Stimulated activated CD4-positive, alpha-beta T cell treated with anti-CD3 and anti-CD28 coated beads, Interleukin-4, amount 100 ng/mL, for 48 hours (primary cell): ENCODE measurements around the gene GRHL3.

Source experiments
- DNase-seq, 2 donors: peaks; one replicate each; pipeline ENCODE4 v3.0.0-alpha.2; 2020; ENCODE audit warnings: low read depth in 2 of 2

Gene GRHL3

GRCh38 chr1:24317956-24318614 is 1.1 kb upstream of the GRHL3 start:
- no peak for DNase-seq

- no peak for DNase-seq
Measured at GRCh38 chr1:24318615-24319311, 394 bp upstream of the GRHL3 start.

DNA sequence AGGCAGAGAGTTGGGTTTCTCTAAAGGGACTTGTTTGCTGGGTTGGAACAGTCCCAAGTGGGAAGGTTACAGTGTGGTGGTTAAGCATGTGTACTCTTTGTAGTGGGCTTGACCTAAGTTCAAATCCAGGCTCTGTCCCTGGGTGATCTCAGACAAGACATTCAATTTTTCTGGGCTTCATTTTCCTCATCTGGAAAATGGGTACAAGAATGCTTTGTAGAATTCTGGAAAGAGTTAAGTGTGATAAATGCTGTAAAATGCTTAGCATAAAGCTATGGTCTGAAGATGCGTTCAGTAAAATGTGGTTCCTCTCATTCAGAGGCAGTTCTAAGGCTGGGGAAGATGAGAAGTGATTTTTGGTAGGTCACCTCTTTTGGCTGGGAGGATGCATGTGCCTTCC is 805 bp downstream of the GRHL3 start:
- no peak for DNase-seq

DNA sequence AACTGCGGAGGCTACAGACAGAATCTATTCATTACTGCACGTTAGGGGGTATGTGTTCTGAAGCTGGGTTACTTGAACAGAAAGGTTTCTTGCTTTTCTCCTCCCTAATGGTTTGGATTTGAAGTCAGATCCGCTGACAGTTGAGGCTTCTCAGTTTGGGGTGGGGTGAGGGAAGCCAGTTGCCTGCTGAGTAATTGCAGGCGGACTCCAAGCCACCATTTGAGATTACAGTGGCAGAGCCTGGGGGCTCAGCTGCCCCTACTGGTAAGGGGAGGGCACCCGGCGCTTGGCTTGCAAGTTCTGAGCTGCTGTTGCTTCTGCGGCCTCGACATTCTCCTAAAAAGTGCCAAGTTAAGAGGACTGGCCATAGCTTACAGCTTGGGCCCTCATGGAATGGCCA is 2.0 kb downstream of the GRHL3 start:
- no peak for DNase-seq

- peak; percentile 68 to 74 for DNase-seq
Measured at GRCh38 chr1:24321697-24322469, 2.7 kb downstream of the GRHL3 start.

- no peak for DNase-seq
Measured at GRCh38 chr1:24322470-24323177, 3.5 kb downstream of the GRHL3 start.

DNA sequence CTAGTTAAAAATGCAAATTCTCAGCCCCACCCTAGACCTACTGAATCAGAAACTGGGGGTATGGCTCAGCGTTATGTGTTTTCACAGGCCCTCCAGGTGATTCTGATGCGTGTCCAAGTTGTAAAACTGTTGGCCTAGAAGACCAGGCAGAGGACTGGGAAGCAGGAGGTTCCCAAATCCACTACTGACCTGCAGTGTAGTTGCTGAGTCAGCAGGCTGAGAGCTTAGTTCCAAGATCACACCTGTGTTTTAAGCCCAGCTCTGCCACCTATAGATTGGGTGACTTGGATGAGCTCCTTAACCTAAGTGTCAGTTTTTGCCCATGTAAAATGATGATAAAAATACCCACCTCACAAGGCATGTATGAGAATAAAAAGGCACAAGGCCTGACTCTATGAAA is 4.1 kb downstream of the GRHL3 start:
- DNase-seq, result no peak

DNA sequence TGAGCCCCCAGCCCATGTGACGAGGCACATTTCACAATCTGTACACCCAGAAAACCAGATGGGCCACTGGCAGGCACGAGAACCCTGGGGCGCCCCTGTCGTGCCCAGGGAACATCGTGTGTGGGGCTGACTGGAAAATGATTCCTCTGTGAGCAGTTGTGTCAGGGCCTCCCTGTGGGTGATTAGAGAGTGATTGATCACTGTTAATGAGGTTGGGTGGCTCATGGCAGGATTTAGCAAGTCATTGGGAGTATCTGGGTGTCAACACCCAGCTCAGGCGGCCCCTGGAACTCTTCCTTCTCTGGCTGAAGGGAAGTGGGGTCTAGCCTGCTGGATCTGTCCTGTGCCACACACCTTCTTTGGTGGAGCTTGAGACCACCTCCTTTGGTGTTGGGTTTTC is 5.7 kb downstream of the GRHL3 start:
- no peak for DNase-seq

DNA sequence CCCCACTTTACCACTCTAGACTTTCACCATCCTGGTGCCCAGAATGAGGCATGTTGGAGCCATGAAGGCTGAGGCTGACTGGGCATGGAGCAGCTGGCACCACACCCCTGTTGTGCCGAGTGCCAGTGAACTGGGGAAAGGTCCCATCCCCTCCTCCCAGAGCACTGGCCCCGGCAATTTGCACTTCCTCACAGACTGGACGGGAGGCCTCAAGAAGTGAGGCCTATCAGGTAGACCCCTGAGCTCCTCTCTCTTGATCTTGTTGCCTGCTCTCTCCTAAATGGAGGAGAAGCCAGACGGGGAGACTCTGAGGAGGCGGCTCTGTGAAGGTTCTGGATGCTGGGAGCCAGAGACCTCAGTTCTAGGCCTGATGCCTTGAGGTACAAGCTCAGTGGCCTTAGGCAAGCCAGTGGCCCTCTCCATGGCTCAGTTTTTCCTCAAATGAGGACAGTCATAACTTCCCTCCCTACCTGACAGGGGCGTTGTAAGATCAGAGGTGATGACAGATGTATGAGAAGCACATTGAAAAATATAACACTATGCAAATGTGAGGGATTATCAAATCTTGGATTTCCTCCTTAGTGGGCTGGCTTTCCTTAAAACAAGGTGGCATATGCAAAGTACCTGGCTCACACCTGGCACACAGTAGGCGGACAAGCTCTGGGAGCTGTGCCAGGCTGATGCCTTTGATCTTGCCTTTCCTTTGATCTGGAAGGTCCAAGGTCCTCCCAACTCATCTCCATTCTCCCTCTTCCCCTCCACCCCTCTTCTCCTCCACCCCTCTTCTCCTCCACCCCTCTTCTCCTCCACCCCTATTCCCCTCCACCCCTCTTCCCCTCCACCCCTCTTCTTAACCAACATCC is 6.7 kb downstream of the GRHL3 start:
- no peak for DNase-seq

DNA sequence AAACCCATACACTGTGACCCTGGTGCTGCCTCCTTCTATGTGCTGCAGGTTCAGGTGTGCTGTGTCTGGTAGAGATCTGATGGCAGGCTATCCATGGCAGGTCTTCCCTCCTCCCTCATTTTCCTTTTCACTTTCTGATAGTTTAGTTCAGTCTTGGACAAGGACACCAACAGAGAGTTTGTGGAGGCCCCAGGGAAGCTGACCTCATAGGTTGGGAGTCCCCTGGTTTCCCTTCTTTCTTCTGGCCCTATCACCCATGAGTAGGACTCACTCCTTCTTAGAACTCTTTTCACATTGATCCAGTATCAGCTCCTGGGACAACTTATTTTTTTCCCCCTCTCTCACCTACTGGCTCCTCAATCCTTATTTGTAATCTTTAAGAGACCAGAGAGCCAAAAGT is 8.3 kb downstream of the GRHL3 start:
- no peak for DNase-seq

DNA sequence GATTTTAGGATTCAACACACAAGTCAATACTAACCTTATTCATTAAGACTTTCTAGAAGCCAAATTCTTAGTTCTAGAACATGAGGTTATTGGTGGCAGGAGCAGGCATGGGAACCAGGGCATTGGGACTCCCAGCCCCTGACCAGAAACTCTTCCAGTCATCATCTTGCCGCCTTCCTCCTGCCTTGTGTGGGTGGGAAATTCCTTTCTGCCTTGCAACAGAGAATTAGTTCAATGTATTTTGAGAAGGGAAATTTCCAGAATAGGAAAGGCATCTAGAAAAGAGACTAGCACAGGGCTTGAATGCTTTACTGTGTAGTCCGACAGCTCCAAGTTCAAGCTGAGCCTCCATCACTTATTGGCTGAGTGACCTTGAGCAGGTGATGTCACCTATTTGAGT is 8.7 kb downstream of the GRHL3 start:
- DNase-seq, result no peak

DNA sequence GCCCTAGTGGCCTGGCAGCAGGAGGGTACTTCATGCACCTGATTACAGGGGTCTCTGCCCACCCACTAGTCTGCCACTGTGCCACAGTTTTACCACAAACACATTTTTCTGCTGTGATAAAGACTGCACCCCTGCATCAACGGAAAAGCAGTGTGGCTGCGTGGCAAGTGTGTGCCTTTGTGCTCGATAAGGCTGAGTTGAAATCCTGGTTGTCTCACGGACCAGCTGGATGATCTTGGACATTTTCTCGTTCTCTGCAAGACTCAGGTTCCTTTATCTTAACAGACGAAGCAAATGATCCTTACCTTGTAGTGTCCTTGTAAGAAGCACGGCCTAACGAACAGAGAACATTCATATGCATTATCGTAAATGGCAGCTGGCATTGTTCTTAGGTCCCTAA is 10.2 kb downstream of the GRHL3 start:
- no peak for DNase-seq

GRCh38 chr1:24329797-24330543 is 10.8 kb downstream of the GRHL3 start:
- DNase-seq, result no peak

- DNase-seq, result no peak
Measured at GRCh38 chr1:24331961-24332673, 13.0 kb downstream of the GRHL3 start.

GRCh38 chr1:24336075-24336474 is 16.9 kb downstream of the GRHL3 start:
- no peak for DNase-seq

GRCh38 chr1:24337455-24337854 is 18.3 kb downstream of the GRHL3 start:
- no peak for DNase-seq

- DNase-seq, result no peak
Measured at GRCh38 chr1:24338447-24338846, 19.3 kb downstream of the GRHL3 start.

GRCh38 chr1:24339996-24340395 is 20.8 kb downstream of the GRHL3 start:
- DNase-seq, result no peak

GRCh38 chr1:24340770-24341169 is 21.6 kb downstream of the GRHL3 start:
- DNase-seq, result no peak

GRCh38 chr1:24341260-24341659 is 22.1 kb downstream of the GRHL3 start:
- DNase-seq, result no peak
